ENCODE measurements around the gene ADM.

Gene ADM

DNA sequence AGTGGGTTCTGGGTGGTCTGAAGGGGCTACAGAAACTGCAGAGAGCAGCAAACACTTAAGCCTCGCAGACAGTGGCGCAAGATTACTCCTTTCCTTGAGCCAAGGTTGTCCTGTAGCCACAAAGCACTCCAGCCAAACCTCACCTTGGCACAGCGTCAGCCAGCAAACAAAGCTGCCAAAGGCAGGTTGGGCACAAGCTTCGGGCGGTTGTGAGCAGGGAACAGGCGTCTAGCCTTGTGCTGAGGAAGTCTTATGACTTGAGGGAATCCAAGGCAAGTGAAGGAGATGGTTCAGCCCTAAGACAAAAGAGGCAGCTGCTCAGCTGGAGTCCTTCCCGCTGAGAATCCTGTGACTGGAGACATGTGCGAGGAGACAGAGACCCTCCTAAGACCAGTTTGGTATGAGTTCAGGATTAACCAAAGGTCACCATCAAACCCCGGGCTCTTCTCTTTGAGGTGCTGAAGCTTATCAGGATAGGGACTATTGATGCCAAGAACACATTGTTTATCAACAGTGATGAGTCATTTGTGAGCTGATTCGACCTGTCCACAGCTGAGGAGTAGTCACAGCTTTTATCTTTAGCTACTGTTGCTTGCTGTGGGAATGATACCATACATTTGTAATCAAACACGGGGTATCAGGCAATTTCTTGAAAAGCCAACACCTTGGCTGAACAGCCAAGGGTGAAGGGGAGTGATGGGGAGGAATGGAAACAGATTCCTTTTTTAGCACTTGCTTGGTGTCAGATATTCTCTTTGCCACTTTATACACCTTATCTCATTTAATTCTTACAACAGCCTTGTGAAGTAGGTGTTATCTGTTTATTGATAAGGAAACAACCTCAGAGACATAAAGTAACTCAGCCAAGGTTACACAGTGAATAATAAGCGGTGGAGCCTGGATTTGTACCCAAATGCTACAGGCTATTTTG lies 4.6 kb downstream of the ADM start:
- DNase-seq: peak; percentile 71

DNA sequence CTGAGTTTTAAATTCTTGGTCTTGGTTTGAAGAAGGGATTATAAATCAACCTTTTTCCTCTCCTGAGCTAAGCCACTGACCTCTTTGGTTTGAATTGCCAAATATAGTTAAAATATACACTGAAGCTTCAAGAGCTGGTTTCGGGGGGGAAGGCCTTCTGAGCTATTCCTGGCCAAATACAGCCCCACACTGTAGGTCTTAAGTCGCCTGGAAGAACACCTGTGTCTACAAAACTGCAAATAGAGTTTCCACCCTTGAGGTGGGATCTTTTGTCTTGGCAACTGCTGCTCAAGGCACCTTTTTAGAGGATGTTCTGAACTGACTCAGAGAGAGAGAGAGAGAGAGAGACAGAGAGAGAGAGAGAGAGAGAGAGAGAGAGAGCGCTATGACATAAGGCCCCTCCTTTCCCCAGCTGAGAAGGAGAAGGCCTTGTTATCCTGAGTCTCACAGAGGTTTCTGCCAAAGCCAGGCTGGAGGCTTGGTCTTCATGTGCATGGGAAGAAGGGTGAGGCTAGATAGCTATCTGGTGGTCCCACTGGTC lies 5.5 kb downstream of the ADM start:
- DNase-seq: peak; percentile 39

DNA sequence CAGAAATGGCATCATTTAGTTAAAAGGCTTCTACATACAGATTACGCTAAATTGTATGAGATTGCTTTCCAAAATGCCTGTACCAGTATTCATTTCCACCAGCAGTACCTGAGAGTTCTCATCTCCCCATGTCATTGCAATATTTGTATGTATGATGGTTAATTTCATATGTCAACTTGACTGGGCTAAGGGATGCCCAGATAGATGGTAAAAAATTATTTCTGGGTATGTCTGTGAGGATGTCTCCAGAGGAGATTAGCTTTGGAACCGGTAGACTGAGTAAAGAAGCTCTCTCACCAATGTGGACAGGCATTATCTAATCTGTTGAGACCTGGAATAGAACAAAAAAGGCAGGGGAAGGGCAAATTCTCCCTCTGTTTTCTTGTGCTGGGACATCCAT lies 6.9 kb downstream of the ADM start:
- no peak for DNase-seq

DNA sequence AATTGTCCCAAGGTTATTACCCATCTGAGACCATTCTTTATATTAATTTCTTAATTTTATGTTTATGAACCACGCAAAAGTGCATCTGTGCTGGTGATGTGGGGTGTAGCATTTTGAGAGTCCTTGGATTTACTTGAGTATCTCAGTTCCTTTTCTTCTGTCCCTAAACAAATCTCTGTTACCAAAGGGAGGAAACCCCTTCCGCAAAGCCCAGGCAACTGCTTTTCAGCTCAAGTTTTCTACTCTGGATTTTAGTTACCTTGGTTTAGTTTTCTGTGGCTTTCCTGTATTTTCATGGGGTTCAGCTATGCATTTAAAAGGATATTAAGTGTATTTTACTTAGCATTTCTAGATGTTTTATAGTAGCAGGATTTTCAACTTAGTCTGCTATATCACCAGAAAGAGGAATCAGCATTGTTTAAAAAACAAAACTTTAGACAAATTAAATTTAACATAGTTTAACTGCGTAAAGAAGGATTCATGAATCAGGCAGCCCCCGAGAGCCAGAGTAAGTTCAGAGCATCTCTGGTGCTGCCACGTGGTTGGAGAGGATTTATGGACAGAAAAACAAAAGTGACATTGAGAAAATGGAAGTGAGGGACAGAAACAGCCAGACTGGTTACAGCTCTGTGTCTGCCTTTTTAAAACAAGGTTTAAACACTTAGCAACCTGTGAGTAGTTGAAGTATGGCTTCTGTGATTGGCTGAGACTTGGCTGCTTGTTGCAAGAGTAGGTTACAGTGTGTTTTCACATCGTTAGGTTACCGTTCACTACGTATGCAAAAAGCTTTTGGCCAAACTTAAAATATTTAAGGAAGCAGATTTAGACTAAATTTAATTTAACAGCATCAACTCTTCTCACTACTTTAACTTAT lies 9.6 kb downstream of the ADM start:
- DNase-seq: no peak

DNA sequence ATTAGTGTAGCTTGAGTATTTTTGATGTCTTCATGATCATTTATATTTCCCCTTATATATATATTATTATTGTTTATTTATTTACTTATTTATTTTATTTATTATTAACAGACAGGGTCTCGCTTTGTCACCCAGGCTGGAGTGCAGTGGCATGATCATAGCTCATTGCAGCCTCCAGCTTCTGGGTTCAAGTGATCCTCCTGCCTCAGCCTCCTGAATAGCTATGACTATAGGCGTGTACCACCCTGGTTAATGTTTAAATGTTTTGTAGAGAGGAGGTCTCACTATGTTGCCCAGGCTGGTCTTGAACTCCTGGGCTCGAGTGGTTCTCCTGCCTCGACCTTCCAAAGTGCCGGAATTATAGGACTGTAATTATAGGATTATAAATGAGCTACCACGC lies 10.2 kb downstream of the ADM start:
- DNase-seq: no peak

DNA sequence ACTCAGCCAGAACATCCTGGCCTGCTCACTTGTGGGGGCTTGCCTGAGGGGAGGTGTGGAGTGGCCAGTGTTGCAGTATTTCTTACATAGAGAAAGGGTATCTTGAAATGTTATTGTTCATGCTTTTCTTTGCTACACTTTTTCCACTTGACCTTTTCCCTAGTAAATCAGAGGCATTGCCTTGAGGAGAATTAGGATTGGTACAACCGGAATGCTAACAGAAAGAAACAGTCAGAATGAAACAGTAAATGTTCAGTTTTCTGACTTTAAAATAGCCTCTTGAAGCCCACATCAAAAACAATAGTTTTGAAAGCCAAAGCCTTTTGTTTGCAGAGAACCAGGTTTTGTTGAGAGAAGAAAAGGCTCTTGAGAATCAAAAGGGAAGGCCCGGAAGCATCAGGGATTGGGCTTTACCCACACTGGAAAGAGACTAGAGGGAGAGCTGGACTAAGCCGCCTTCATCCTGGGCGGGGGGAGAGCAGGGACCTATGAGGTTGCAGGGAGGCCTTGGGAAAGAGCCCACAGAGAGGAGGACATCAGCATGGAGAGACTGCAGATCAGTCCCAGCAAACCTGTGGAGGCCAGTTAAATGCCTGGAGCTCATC lies 12.4 kb downstream of the ADM start:
- DNase-seq: no peak

DNA sequence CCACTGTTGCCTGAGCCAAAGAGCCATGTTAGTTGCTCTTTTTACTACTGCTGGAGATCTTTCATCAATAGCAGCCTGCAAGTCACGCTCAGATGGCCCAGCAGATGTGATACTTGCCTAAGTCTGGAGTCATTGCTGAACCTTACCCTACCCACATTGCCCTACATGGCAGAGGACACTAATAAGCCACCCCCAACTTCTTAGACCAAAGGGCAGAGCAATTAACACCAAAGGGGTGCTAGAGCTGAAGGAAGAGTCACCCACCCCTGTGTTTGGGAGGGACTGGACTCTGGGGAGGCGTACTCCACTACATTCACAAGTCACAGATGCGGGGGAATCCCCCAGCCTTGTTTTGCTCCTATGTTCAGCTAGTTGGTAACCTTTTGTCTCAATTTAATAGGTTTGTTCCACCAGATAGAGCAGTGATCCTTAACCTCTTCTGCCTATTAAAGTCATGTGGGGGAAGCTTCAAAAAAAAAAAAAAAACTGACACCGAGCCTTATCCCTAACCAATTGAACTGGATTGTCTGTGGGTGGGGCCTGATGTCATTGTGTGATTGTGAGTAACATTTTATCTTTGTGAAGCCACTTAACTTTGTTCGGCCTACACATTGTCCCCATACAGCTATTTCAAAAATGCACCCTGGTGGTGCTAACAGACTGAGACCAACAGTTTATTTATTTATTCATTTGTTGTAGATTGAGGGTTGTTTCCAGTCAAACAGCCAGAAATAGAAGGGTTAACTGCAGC lies 13.1 kb downstream of the ADM start:
- DNase-seq: no peak

DNA sequence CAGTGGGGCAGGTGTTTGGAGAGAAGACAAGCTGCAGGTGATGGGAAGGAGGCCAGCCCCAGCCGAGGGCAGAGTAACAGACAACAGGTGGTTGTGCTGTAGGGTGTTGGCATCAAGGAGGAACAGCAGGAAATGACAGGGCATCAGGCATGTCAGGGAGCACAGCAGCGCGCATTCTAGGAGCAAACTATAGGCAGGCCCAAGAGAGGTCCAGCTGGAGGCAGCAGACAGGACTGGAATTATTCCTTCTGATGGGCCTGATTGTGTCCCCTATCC lies 13.6 kb downstream of the ADM start:
- no peak for DNase-seq

DNA sequence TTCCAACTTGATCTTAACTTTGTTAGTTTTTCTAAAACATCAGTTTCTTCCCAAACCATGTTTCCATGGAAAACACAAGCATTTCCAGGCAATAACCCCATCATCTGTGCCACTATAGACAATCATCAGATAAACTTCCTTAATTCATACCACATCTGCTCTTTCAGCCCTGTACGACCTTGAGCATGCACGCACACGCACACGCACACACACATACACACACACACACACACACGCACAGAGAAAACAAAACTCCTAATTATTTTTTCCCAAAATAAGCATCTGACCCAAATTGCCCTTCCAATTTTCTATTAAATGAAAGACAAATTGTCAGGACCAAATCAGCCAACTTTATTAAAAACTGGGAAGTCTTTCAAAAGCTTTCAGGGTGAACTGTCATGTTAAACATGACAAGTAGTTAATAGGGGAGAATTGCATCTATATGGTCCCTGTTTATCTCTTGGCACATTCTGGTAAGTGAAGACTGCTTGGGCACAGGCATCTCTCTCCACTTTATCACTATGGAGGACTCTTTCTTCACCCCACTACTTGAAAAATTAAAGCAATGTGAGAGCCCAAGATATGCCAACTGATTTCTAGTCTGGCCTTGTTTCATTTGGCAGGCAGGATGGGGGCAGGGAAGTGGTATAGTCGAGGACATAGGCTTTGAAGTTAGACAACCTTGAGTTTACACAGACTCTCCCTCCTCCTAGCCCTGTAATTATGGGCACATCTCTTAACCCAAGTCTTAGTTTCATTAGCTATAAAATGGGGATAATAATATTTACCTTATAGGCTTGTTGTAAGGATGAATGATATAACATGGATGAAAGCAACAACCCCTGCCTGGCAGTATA lies 15.1 kb downstream of the ADM start:
- no peak for DNase-seq

DNA sequence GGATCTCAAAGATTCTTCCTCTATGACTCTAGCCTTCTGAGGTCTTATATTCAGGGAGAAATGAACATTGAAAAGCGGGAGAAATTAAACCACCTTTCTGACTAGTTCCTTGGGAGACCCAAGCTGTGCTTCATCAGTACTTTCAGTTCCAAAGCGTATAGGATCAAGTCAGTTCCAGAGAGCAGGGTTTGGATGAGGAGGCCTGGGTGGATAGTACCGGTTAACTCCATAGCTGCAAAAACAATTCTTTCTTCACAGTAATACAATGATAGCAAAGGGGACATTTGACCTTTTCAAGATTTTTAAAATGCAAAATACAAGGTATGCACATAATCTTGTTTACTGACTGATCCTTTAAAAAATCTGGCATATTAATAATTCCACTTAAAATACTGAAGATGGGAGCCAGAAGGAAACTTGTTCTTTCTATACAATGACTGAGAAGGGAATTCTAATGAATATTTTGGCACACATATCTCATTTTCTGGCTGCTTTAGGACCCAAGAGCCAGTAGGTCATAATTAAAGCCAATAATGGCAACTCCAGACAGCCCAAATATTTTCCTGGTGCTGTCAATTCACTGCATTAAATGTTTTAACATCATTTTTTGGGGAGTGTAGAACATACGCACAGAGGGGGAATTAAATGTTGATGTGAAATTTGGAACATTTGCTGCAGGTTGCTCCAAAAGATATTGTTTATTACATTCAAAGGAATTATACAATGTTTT lies 16.0 kb downstream of the ADM start:
- no peak for DNase-seq

DNA sequence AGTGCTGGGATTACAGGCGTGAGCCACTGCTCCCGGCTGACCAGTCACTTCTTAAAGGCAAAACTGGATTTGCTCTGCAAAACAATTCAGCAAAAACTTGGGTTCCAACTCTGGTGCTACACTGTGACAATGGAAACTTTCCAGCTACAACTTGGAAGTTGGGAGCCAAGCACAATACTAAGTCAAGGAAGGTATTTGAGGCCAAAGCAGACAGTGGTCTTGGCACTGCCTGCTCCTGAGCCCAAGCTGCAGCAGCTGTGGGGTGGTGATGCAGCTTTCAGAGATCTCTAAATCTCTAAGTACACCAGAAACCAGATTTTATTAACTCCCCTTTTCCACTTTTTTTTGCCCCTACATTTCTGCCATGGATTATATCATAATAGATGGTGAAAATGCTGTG lies 17.5 kb downstream of the ADM start:
- no peak for DNase-seq

DNA sequence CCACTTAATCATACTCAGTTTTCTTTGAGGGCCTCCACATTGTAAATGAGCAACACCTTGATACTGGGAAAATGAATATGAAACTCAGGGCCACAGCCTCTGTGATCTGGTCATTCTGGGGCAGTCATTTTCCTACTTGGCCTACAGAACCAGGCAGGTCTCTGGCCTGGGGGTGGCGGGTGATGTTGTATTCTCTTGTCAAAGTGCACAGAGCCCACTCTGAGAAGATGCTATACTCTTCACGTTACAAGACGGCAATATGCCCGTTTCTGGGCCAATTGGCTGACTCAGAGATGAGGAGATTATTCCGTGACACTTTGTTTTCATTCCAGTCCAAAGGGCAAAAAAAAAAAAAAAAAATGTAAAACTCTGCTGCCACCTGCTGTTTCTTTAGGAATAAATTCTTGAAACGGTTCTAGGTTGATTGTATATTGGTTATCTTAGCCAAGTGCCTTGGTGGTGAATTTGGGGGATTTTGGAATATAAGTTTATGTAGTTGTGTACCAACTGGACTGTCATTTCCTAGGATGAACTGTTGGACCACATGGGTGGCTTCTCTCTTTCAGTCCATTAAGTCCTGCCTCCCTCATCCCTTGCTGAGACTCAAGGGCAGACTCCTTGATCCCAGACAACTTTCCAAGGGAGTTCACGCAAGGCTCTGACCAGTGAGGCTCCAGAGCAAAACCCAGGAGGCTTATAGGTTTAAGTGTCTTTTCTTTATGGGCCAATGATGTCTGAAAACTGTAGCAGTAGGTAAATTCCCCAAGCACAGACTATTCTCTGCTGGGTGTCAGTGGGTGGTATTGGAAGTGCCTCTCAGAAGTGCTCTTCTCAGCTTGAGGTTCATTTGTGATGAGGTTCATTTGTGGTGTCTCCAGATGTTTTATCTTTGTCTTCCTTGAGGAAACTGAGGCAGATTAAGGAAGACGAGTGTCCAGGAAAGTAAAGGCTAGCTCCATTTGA lies 18.2 kb downstream of the ADM start:
- DNase-seq: peak; percentile 91

DNA sequence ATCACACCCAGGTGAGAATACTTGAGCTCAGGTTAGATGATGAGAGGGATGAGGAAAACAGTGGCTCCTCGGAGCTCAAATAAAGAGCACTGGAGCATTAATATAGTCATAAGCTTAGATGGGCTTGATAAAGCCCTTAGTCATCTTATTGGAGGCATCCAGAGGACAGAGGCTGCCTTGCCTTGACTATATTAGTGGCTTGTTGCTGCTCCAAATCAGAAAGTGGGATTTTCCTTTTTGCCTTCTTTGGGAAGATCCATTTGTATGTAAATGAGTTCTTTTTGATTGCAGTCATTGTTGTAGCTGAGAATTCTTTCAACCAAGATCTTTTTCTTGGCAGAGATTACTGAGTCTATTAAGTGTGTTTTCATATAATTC lies 18.9 kb downstream of the ADM start:
- DNase-seq: peak; percentile 49

DNA sequence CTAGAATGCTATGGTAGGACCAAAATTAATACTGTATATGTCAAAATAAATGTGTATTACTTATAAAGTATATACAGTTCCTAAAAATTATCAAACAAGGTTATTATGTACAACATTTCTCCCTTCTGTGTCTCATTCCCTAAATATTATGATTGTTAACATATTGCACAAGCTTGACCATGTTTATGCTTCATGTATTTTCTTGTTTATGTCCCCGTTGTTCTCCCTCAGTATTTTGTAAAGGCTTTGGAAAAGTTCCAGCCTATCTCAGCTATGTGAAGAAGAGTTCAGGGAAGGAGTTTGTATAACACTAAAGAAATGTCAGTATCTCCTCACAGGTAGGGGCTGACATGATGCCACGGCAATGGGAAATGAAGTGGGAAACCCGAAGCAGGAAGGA lies 19.6 kb downstream of the ADM start:
- DNase-seq: no peak

DNA sequence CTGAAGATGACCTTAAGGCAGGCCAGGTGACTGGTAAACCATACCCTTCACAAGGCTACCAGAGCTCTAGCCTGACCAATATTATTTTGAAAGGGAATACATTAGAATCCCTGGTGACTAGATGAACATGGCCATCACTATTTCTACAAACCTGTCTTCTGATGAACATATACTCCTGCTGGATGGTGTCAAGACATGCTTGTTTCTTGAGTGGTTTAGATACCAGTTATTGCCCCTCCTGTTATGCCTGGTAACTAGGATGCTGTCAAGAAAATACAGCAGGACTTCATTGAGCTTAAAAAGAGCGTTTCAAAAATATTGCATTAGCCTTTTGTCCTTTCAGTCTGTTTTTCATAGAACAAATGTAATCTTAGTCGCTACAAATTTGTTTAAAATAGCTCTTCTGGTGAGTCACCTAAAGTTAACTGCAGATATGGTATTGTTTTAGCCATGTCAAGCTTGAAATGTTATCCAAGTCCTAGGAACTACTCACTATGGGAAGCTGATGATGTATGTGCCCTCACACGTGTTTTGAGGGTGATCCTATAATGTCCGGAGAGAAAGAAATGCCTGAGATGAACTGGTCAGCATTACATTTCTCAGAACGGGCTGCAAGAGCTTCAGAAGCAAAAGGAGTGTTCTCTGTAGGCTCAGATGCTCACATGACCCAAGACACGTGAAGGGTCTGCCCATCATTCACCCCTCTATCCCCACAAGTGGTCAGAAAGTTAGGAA lies 20.6 kb downstream of the ADM start:
- peak; percentile 77 for DNase-seq

DNA sequence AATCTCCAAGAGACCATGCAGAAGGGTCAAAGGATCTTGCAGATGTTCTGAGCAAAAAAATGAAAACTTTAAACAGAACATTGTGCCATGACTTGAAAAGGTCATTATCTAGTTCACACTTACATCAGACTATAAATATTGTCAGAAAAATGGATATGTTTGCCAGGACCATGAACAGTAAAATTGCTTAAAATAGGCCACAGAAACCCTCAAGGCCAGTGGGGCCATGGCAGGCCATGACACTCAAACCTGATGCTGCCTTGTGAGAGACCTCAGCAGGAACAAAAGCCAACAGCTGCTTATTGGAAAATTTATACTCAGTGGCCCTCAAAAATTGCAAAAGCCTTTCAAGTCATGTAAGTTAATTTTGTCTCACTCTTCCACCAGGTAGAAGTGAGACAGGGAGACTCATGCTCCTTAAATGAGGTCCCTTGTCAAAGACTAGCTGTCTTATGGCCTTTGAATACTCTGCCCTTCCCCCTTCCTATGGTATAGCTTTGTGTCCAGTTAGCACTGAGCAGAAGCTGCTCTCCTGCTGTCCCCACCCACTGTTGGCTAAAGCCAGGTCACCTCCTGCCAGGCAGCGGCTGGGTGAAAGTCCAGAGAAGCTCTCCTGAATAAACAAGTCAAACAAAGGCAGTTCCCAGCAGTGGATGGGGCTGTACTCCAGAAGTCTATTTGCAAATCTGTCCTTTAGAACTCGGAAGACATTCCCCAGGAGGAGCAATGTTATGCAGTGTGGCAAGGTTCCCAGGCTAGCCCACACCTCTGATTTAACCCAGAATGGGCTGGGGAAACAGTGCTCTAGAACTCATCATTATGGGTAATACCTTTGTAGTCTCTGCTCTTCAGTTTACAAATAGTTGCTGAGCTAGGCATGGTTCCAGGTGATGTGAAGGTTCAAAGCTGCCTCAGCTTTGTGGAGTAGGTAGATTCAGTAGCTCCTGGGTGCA lies 21.4 kb downstream of the ADM start:
- DNase-seq: no peak

DNA sequence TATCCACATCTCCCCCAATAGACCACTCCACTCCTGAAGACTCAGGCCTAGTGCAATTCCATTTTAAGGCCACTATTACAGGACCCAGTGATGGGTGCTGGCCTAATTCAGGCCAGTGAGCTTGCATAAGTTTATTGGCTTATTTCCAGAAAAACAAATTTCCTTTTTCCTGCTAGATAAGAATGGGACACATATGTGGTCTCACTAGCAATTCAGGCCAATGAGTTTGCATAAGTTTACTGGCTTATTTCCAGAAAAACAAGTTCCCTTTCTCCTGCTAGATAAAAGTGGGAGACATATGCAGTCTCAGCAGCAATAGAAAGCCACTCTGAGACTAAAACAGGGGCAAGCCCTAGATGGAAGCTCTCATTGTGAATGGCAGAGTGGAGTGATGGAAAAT lies 22.4 kb downstream of the ADM start:
- peak; percentile 36 for DNase-seq

Data from fibroblast of skin of abdomen (primary cell).